Progenitor cell of endocrine pancreas (in vitro differentiated cells): ENCODE measurements around the gene CCDC40. TPM values are rescaled to one million over a fixed set of nuclear protein-coding genes. Genes with fewer than 3 reads are reported as not detected.

ENCODE experiments used
- DNase-seq: peaks from one replicate; pipeline ENCODE4 v3.0.0; 2021; ENCODE audit warnings: low spot score; ENCODE audit not compliant: unreplicated experiment
- H3K27ac Mint-ChIP-seq: 2 replicates; pipeline ENCODE4 v1.8.0; 2021; ENCODE audit warnings: mild to moderate bottlenecking, moderate library complexity, mixed read lengths
- H3K27me3 Mint-ChIP-seq: 2 replicates; pipeline ENCODE4 v1.8.0; 2021; ENCODE audit warnings: mixed read lengths
- H3K36me3 Mint-ChIP-seq: 2 replicates; pipeline ENCODE4 v1.8.0; 2022; ENCODE audit warnings: mixed read lengths; ENCODE audit not compliant: insufficient read depth
- H3K4me1 Mint-ChIP-seq: 2 replicates; pipeline ENCODE4 v1.8.0; 2021; ENCODE audit warnings: low read depth, mixed read lengths
- H3K4me3 Mint-ChIP-seq: 2 replicates; pipeline ENCODE4 v1.8.0; 2021; ENCODE audit warnings: low read depth, mild to moderate bottlenecking, moderate library complexity, mixed read lengths
- H3K9me3 Mint-ChIP-seq: 2 replicates; pipeline ENCODE4 v1.8.0; 2021; ENCODE audit warnings: low read depth, mixed read lengths
- CTCF ChIP-seq: fragments of 200-600 bp; sonication (generic); IDR thresholded peaks from one replicate; pipeline ENCODE4 v1.5.0; 2021; ENCODE audit warnings: antibody characterized with exemption, mild to moderate bottlenecking; ENCODE audit not compliant: unreplicated experiment
- total RNA-seq: library from RNA; stranded (reverse); gene quantifications from 2 replicates; pipeline ENCODE4 v1.2.1, GENCODE V29; 2021

Gene CCDC40
- total RNA-seq, 1 donor from 2014 or later: 26.9 TPM

DNA sequence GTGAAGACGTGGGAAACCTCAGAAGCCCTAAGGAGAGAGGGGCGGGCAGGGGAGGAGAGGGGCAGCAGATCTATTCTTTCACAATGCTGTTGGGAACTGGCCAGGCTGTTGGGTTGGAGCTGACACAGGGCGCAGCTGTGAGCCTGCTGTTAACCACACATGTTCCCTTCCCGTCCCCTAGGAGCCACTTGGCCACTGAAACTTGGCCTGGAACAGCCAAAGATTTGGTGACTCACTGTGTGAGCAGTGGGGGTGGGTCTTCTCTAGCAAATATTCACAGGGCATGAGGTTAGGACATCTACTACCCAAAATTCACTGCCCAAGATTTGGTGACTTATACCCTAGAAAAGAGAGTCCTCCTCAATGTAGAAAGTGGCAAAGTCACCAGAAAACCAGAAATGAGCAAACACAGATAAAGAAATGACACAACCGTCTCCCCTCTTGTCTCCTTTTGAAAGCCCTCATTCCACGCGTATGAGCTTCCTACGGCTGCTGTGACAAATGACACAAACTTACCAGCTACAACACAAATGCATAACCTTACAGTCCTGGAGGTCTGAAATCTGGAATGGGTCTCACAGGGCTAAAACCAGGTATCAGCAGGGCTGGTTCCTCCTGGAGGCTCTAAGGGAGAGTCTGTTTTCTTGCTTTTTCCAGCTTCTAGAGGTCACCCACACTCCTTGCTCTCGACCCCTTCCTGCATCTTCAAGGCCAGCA, 7.0 kb upstream of the CCDC40 start:
- no peaks in the 10 kb centered on the region for H3K27me3 Mint-ChIP-seq
- H3K4me1 Mint-ChIP-seq: peaks cover 20% of the 10 kb centered on the region
- peaks cover 2% of the 10 kb centered on the region for H3K36me3 Mint-ChIP-seq
- no peak overlapping the region for H3K4me3 Mint-ChIP-seq
- H3K9me3 Mint-ChIP-seq: no peaks in the 10 kb centered on the region
- DNase-seq: no peak
- no peak for TF ChIP-seq CTCF
- no peak overlapping the region for H3K27ac Mint-ChIP-seq

- Mint-ChIP-seq H3K27ac (peak overlapping the region; percentile 26), H3K27me3 (no peaks in the 10 kb centered on the region), H3K9me3 (no peaks in the 10 kb centered on the region), H3K4me3 (no peak overlapping the region), H3K36me3 (peaks cover 2% of the 10 kb centered on the region), H3K4me1 (peaks cover 24% of the 10 kb centered on the region)
- no peak for DNase-seq
- TF ChIP-seq CTCF: no peak
Observed at GRCh38 chr17:80030730-80031410, 5.6 kb upstream of the CCDC40 start.

- Mint-ChIP-seq H3K4me1 (peaks cover 22% of the 10 kb centered on the region), H3K27me3 (no peaks in the 10 kb centered on the region), H3K27ac (no peak overlapping the region), H3K4me3 (no peak overlapping the region), H3K9me3 (no peaks in the 10 kb centered on the region), H3K36me3 (peaks cover 2% of the 10 kb centered on the region)
- no peak for TF ChIP-seq CTCF
- DNase-seq: no peak
Observed at GRCh38 chr17:80031691-80032430, 4.6 kb upstream of the CCDC40 start.

GRCh38 chr17:80032614-80033171, 3.7 kb upstream of the CCDC40 start:
- peak overlapping the region; percentile 10 for H3K4me3 Mint-ChIP-seq
- no peaks in the 10 kb centered on the region for H3K27me3 Mint-ChIP-seq
- TF ChIP-seq CTCF: no peak
- peaks cover 2% of the 10 kb centered on the region for H3K36me3 Mint-ChIP-seq
- DNase-seq: no peak
- no peak overlapping the region for H3K27ac Mint-ChIP-seq
- H3K4me1 Mint-ChIP-seq: peaks cover 26% of the 10 kb centered on the region
- H3K9me3 Mint-ChIP-seq: no peaks in the 10 kb centered on the region

GRCh38 chr17:80033840-80034239, 2.6 kb upstream of the CCDC40 start:
- peak overlapping the region; percentile 98 for H3K4me3 Mint-ChIP-seq

More at GRCh38 chr17:80033840-80034239, 2.6 kb upstream of the CCDC40 start:
- peaks cover 27% of the 10 kb centered on the region for H3K4me1 Mint-ChIP-seq
- H3K27ac Mint-ChIP-seq: no peak overlapping the region
- H3K9me3 Mint-ChIP-seq: no peaks in the 10 kb centered on the region
- no peak for DNase-seq
- no peaks in the 10 kb centered on the region for H3K27me3 Mint-ChIP-seq
- no peak for TF ChIP-seq CTCF
- no peaks in the 10 kb centered on the region for H3K36me3 Mint-ChIP-seq
